Measurements from ENCODE around the gene ITFG2. TPM values are rescaled to one million over a fixed set of nuclear protein-coding genes. Genes with fewer than 3 reads are reported as not detected.
A peak's percentile ranks its signal among the peaks of the same experiment; 100 is the strongest.

Gene ITFG2
- total RNA-seq, 4 donors from 2014 or later, result 40.6 to 87.9 (median 64.7) TPM

- peak; percentile 75 to 76 for DNase-seq
- Histone ChIP-seq H3K27ac (peak within 1 kb of the TSS; percentile 20 to 56 (median 55)), H3K27me3 (no peaks in the 10 kb centered on the region), H3K9me3 (no peaks in the 10 kb centered on the region), H3K4me1 (peaks cover 10 to 24% of the 10 kb centered on the region in 2 donors), H3K4me3 (replicated peaks in 1 of 3) (peak within 1 kb of the TSS in 2 of 3 donors; percentile 5 to 10), H3K36me3 (peaks cover 0 to 14% of the 10 kb centered on the region in 2 donors)
- 16 to 17% methylated on average over 25 to 26 of the region's 32 CpGs for WGBS, 2 donors
- intact Hi-C loops (cut with DNase I), result no loop called here
- no peak for TF ChIP-seq POLR2A (IDR thresholded peaks at IDR 0.05)
- peak in 3 of 6 experiments; percentile 10 to 36 (median 30) for TF ChIP-seq CTCF (IDR thresholded peaks at IDR 0.05)
Observed at GRCh38 chr12:2834581-2835491, 22.4 kb downstream of the ITFG2 start, which contains the start of gene NRIP2. Gene NRIP2 (minus strand): TSS chr12:2835035. CDS start chr12:2834983, 52 bp downstream.

GRCh38 chr12:2835691-2836403 is 23.4 kb downstream of the ITFG2 start:
- H3K9me3 ChIP-seq, result no peaks in the 10 kb centered on the region
- H3K4me1 ChIP-seq, result peaks cover 11 to 27% of the 10 kb centered on the region in 2 donors
- intact Hi-C loops (cut with DNase I), result no loop called here
- H3K4me3 ChIP-seq (replicated peaks in 1 of 3), result no peak overlapping the region
- DNase-seq, result no peak
- 79 to 82% methylated on average over 4 of the region's 4 CpGs for WGBS, 2 donors
- TF ChIP-seq CTCF (IDR thresholded peaks at IDR 0.05), result no peak
- TF ChIP-seq POLR2A (IDR thresholded peaks at IDR 0.05), result no peak
- peaks cover 0 to 8% of the 10 kb centered on the region in 2 donors for H3K36me3 ChIP-seq
- no peak overlapping the region for H3K27ac ChIP-seq
- H3K27me3 ChIP-seq, result no peaks in the 10 kb centered on the region

- no peak overlapping the region for H3K27ac ChIP-seq
- no peaks in the 10 kb centered on the region for H3K9me3 ChIP-seq
- WGBS, 2 donors, result 89 to 92% methylated on average over 8 of the region's 8 CpGs
- no peak for TF ChIP-seq CTCF (IDR thresholded peaks at IDR 0.05)
- no peak for TF ChIP-seq POLR2A (IDR thresholded peaks at IDR 0.05)
- no peak overlapping the region for H3K4me3 ChIP-seq (replicated peaks in 1 of 3)
- no peaks in the 10 kb centered on the region for H3K27me3 ChIP-seq
- peaks cover 16 to 34% of the 10 kb centered on the region in 2 donors for H3K4me1 ChIP-seq
- intact Hi-C loops (cut with DNase I), result no loop called here
- H3K36me3 ChIP-seq, result peaks cover 0 to 2% of the 10 kb centered on the region in 2 donors
- no peak for DNase-seq
Observed at GRCh38 chr12:2836574-2836973, 24.1 kb downstream of the ITFG2 start.

- Histone ChIP-seq H3K9me3 (no peaks in the 10 kb centered on the region), H3K27ac (peak overlapping the region in 1 of 3 donors; percentile 23), H3K27me3 (no peaks in the 10 kb centered on the region), H3K4me3 (replicated peaks in 1 of 3) (no peak overlapping the region), H3K36me3 (no peaks in the 10 kb centered on the region), H3K4me1 (peaks cover 6 to 12% of the 10 kb centered on the region in 2 donors)
- DNase-seq, result peak; percentile 69 to 76
- no peak for TF ChIP-seq CTCF (IDR thresholded peaks at IDR 0.05)
- no peak for TF ChIP-seq POLR2A (IDR thresholded peaks at IDR 0.05)
- intact Hi-C loops (cut with DNase I), result no loop called here
- WGBS, 2 donors, result 36 to 39% methylated on average over 9 of the region's 9 CpGs
Observed at GRCh38 chr12:2841056-2841650, 28.7 kb downstream of the ITFG2 start.

Data from thyroid gland (tissue), 4 donors.